ENCODE measurements around the gene STARD8. TPM values are rescaled to one million over a fixed set of nuclear protein-coding genes. Genes with fewer than 3 reads are reported as not detected.

Gene STARD8
- total RNA-seq, 4 donors from 2014 or later: 0.60 to 11.6 (median 3.2) TPM

- intact Hi-C loops (cut with DNase I; ENCODE audit: low total_unique reads) (no loop called here), in situ Hi-C loops (cut with MboI; ENCODE audit: low pct_ligation_motif_present in 1 of 4, low pct_unique_long_range_greater_than_20kb in 1 of 4, low sequenced_read_pairs in 3 of 4) (no loop called here)
- H3K36me3 ChIP-seq: no peaks in the 10 kb centered on the region
- no peaks in the 10 kb centered on the region for H3K27me3 ChIP-seq
- no peak overlapping the region for H3K27ac ChIP-seq
- no peaks in the 10 kb centered on the region for H3K4me1 ChIP-seq
- WGBS, 2 donors (ENCODE audit: low coverage in 1 of 2): 75% methylated on average over 2 of the region's 2 CpGs; no CpG with 5 or more reads in 1 of the 2 donors
- no peak for TF ChIP-seq POLR2A (IDR thresholded peaks at IDR 0.05)
- TF ChIP-seq EP300 (IDR thresholded peaks at IDR 0.05; ENCODE audit: low read depth): no peak
- no peak for TF ChIP-seq CTCF (IDR thresholded peaks at IDR 0.05)
- TF ChIP-seq POLR2AphosphoS5 (IDR thresholded peaks at IDR 0.05): no peak
- DNase-seq: no peak
- no peak overlapping the region for H3K4me3 ChIP-seq
- no peaks in the 10 kb centered on the region for H3K9me3 ChIP-seq
These were observed 113.6 kb downstream of the STARD8 start for GRCh38 chrX:68761086-68761485.

- H3K27me3 ChIP-seq: no peaks in the 10 kb centered on the region
- no peaks in the 10 kb centered on the region for H3K36me3 ChIP-seq
- TF ChIP-seq EP300 (IDR thresholded peaks at IDR 0.05; ENCODE audit: low read depth): no peak
- TF ChIP-seq POLR2AphosphoS5 (IDR thresholded peaks at IDR 0.05): no peak
- TF ChIP-seq CTCF (IDR thresholded peaks at IDR 0.05): no peak
- no peak for TF ChIP-seq POLR2A (IDR thresholded peaks at IDR 0.05)
- in situ Hi-C loops (cut with MboI; ENCODE audit: low pct_ligation_motif_present in 1 of 4, low pct_unique_long_range_greater_than_20kb in 1 of 4, low sequenced_read_pairs in 3 of 4) (no loop called here), intact Hi-C loops (cut with DNase I; ENCODE audit: low total_unique reads) (no loop called here)
- no peak for DNase-seq
- no peak overlapping the region for H3K27ac ChIP-seq
- H3K9me3 ChIP-seq: no peaks in the 10 kb centered on the region
- H3K4me1 ChIP-seq: no peaks in the 10 kb centered on the region
- no peak overlapping the region for H3K4me3 ChIP-seq
These were observed 115.3 kb downstream of the STARD8 start for GRCh38 chrX:68762766-68763165.

GRCh38 chrX:68763481-68763880 lies 116.0 kb downstream of the STARD8 start:
- Histone ChIP-seq H3K27ac (no peak overlapping the region), H3K4me3 (no peak overlapping the region), H3K27me3 (no peaks in the 10 kb centered on the region), H3K36me3 (no peaks in the 10 kb centered on the region), H3K9me3 (no peaks in the 10 kb centered on the region), H3K4me1 (no peaks in the 10 kb centered on the region)
- in situ Hi-C loops (cut with MboI; ENCODE audit: low pct_ligation_motif_present in 1 of 4, low pct_unique_long_range_greater_than_20kb in 1 of 4, low sequenced_read_pairs in 3 of 4) (no loop called here), intact Hi-C loops (cut with DNase I; ENCODE audit: low total_unique reads) (no loop called here)
- TF ChIP-seq CTCF (IDR thresholded peaks at IDR 0.05) (no peak), POLR2A (IDR thresholded peaks at IDR 0.05) (no peak), POLR2AphosphoS5 (IDR thresholded peaks at IDR 0.05) (no peak), EP300 (IDR thresholded peaks at IDR 0.05; ENCODE audit: low read depth) (no peak)
- no peak for DNase-seq
- 93% methylated on average over 4 of the region's 4 CpGs; no CpG with 5 or more reads in 1 of the 2 donors for WGBS, 2 donors (ENCODE audit: low coverage in 1 of 2)

Small RNA genes within 50 kb of the gene (small RNA-seq; reads per million reads assigned to genes)
- gene COX6CP12: 0 reads per million in 4 donors

Other genes starting within 250 kb of the STARD8 start
- 1 to 10 TPM; 2.8 to 8.7 (median 6.6) TPM for gene OPHN1, start 214.2 kb upstream of the STARD8 start, total RNA-seq
- gene YIPF6, start 148.6 kb upstream of the STARD8 start, total RNA-seq: 10 to 100 TPM; 10.8 to 33.0 (median 21.0) TPM
- 10 to 100 TPM; 54.1 to 85.3 (median 69.0) TPM for gene EFNB1, start 181.4 kb downstream of the STARD8 start, total RNA-seq